Mucosa of rectum (tissue), 2 donors: ENCODE results near the gene CEACAM5.
"Not testable (repeated sequence)": the region's sequence is repeated elsewhere in the genome, so short reads cannot be mapped to it uniquely, and the experiment has no call there.

ENCODE experiments used
- H3K27ac ChIP-seq, 2 donors: one replicate each; pipeline ENCODE4 v1.7.0; 2013; ENCODE audit warnings: inconsistent platforms in 2 of 2, low read depth in 2 of 2, low read length in 2 of 2
- H3K27me3 ChIP-seq, 2 donors: one replicate each; pipeline ENCODE4 v1.7.0; 2013; ENCODE audit warnings: low read length in 2 of 2; ENCODE audit not compliant: control insufficient read depth in 2 of 2, insufficient read depth in 2 of 2
- H3K36me3 ChIP-seq, 2 donors: one replicate each; pipeline ENCODE4 v1.7.0; 2013; ENCODE audit warnings: low read length in 2 of 2; ENCODE audit not compliant: control insufficient read depth in 2 of 2, insufficient read depth in 2 of 2
- H3K4me1 ChIP-seq, 2 donors: one replicate each; pipeline ENCODE4 v1.7.0; 2013; ENCODE audit warnings: low read length in 2 of 2, mild to moderate bottlenecking in 1 of 2; ENCODE audit not compliant: control insufficient read depth in 2 of 2, insufficient read depth in 2 of 2
- H3K4me3 ChIP-seq, 2 donors: one replicate each; pipeline ENCODE4 v1.7.0; 2013; ENCODE audit warnings: low read length in 2 of 2
- H3K9ac ChIP-seq, 2 donors: one replicate each; pipeline ENCODE4 v1.7.0; 2013; ENCODE audit warnings: low read length in 2 of 2, low read depth in 1 of 2, mild to moderate bottlenecking in 1 of 2
- H3K9me3 ChIP-seq, 2 donors: one replicate each; pipeline ENCODE4 v1.7.0; 2013; ENCODE audit warnings: low read length in 2 of 2; ENCODE audit not compliant: control insufficient read depth in 2 of 2
- donor health status: healthy.
- donor health status: Normal muscosa, but diverticular disease.

The CEACAM5 gene

GRCh38 chr19:41753159-41753558 is 44.7 kb downstream of the CEACAM5 start:
- Histone ChIP-seq H3K9ac (no peak overlapping the region), H3K27ac (no peak overlapping the region), H3K36me3 (no peaks in the 10 kb centered on the region), H3K9me3 (no peaks in the 10 kb centered on the region), H3K4me3 (no peak overlapping the region), H3K27me3 (no peaks in the 10 kb centered on the region), H3K4me1 (peaks cover 7 to 23% of the 10 kb centered on the region in 2 donors)

GRCh38 chr19:41753936-41754529 is 45.6 kb downstream of the CEACAM5 start:
- Histone ChIP-seq H3K27ac (no peak overlapping the region), H3K9me3 (no peaks in the 10 kb centered on the region), H3K4me1 (peaks cover 7 to 25% of the 10 kb centered on the region in 2 donors), H3K36me3 (no peaks in the 10 kb centered on the region), H3K9ac (no peak overlapping the region), H3K4me3 (no peak overlapping the region), H3K27me3 (no peaks in the 10 kb centered on the region)

DNA sequence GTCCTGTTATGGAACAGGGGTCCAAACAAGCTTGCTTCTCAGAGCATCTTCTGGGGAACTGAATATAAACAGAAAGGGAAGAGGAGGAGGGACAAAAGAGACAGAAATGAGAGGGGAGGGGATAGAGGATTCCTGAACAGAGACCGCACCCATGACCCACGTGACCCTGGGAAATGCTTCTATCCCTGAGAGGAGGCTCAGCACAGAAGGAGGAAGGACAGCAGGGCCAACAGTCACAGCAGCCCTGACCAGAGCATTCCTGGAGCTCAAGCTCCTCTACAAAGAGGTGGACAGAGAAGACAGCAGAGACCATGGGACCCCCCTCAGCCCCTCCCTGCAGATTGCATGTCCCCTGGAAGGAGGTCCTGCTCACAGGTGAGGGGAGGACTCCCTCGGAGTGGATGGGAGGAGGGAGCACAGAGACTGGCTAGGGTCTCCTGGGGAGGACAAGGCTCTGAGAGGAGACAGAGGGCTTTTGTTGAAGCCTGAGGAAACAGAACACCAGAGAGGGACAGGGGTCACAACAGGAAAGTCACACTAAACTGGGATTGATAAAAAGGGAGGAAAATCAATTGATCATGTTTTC is 47.0 kb downstream of the CEACAM5 start, which contains the start of gene CEACAM6:
Gene CEACAM6 (plus strand): TSS at position 203 of the 586 bp plus-strand sequence. CDS start 109 bp downstream, at position 312.
- H3K36me3 ChIP-seq = no peaks in the 10 kb centered on the region
- no peaks in the 10 kb centered on the region for H3K27me3 ChIP-seq
- peak within 1 kb of the TSS; percentile 51 to 61 for H3K4me3 ChIP-seq
- peak within 1 kb of the TSS in 1 of 2 donors; percentile 22 for H3K27ac ChIP-seq
- peak within 1 kb of the TSS in 1 of 2 donors; percentile 64 for H3K9ac ChIP-seq
- peaks cover 7 to 24% of the 10 kb centered on the region in 2 donors for H3K4me1 ChIP-seq
- H3K9me3 ChIP-seq = no peaks in the 10 kb centered on the region

DNA sequence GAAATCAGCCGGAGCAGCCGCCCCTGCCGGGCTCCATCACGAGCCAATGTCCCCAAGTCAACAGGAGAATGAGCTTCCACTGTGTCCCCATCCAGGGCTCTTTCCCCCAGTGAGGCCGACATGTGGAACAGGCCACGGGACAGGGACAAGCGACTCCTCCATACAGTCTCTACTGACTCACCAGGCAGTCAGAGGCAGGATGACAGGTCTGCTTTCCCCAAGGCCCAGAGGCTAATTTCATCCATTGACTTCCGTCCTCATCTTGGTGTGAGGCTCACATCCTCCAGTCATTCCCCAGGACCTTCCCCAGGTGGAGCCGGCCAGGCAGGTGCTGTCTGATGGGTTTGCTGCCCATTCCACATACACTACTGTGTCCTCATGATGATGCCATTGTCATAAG is 50.4 kb downstream of the CEACAM5 start:
- Histone ChIP-seq H3K4me3 (peak overlapping the region in 1 of 2 donors; percentile 13), H3K9me3 (no peaks in the 10 kb centered on the region), H3K9ac (no peak overlapping the region), H3K27me3 (no peaks in the 10 kb centered on the region), H3K4me1 (peaks cover 4 to 10% of the 10 kb centered on the region in 2 donors), H3K27ac (no peak overlapping the region), H3K36me3 (peaks cover 0 to 2% of the 10 kb centered on the region in 2 donors)

DNA sequence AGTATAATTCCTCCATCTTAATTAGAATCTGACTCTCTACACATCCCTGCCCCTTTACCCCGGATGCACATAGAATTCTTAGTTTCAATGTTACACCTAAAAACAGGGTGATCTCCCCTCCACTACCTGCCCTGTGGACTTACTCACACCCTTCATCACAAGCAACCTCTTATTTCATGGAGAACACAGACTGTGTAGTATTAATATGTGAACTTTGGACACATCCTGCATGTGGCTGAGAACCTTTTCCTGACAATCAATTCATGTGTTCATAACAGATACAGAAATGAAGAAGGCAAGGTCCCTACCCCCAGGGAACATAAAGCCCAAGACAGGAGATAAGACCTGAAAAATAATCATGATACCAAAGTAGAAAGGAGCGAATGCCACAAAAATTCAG is 58.7 kb downstream of the CEACAM5 start:
- no peaks in the 10 kb centered on the region for H3K9me3 ChIP-seq

DNA sequence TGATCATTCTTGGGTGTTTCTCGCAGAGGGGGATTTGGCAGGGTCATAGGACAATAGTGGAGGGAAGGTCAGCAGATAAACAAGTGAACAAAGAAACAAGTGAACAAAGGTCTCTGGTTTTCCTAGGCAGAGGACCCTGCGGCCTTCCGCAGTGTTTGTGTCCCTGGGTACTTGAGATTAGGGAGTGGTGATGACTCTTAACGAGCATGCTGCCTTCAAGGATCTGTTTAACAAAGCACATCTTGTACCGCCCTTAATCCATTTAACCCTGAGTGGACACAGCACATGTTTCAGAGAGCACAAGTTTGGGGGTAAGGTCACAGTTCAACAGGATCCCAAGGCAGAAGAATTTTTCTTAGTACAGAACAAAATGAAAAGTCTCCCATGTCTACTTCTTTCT is 59.7 kb downstream of the CEACAM5 start:
- not testable (repeated sequence) for H3K27me3 ChIP-seq, H3K36me3 ChIP-seq, H3K9me3 ChIP-seq, H3K9ac ChIP-seq, H3K27ac ChIP-seq, H3K4me3 ChIP-seq
- H3K4me1 ChIP-seq = peaks cover 7 to 20% of the 10 kb centered on the region in 2 donors

More for the DNA sequence above, 58.7 kb downstream of the CEACAM5 start:
- Histone ChIP-seq H3K27ac (no peak overlapping the region), H3K4me1 (peaks cover 0 to 11% of the 10 kb centered on the region in 2 donors), H3K27me3 (no peaks in the 10 kb centered on the region), H3K4me3 (no peak overlapping the region), H3K9ac (no peak overlapping the region), H3K36me3 (peaks cover 0 to 5% of the 10 kb centered on the region in 2 donors)

GRCh38 chr19:41769608-41770007 is 61.2 kb downstream of the CEACAM5 start:
- Histone ChIP-seq H3K27ac (no peak overlapping the region), H3K4me1 (peaks cover 19 to 31% of the 10 kb centered on the region in 2 donors), H3K9me3 (no peaks in the 10 kb centered on the region), H3K4me3 (no peak overlapping the region), H3K36me3 (peaks cover 0 to 5% of the 10 kb centered on the region in 2 donors), H3K9ac (no peak overlapping the region), H3K27me3 (no peaks in the 10 kb centered on the region)

DNA sequence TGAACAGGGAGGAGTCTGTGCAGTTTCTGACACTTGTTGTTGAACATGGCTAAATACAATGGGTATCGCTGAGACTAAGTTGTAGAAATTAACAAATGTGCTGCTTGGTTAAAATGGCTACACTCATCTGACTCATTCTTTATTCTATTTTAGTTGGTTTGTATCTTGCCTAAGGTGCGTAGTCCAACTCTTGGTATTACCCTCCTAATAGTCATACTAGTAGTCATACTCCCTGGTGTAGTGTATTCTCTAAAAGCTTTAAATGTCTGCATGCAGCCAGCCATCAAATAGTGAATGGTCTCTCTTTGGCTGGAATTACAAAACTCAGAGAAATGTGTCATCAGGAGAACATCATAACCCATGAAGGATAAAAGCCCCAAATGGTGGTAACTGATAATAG is 63.0 kb downstream of the CEACAM5 start:
- no peak overlapping the region for H3K4me3 ChIP-seq

GRCh38 chr19:41774515-41774980 is 66.1 kb downstream of the CEACAM5 start:
- H3K4me1 ChIP-seq = peaks cover 22 to 55% of the 10 kb centered on the region in 2 donors
- H3K27me3 ChIP-seq = no peaks in the 10 kb centered on the region
- no peak overlapping the region for H3K9ac ChIP-seq
- H3K9me3 ChIP-seq = no peaks in the 10 kb centered on the region
- H3K27ac ChIP-seq = peak overlapping the region; percentile 87 to 92
- no peak overlapping the region for H3K4me3 ChIP-seq
- peaks cover 0 to 5% of the 10 kb centered on the region in 2 donors for H3K36me3 ChIP-seq

More for the DNA sequence above, 63.0 kb downstream of the CEACAM5 start:
- peaks cover 19 to 45% of the 10 kb centered on the region in 2 donors for H3K4me1 ChIP-seq
- H3K9me3 ChIP-seq = no peaks in the 10 kb centered on the region
- H3K27ac ChIP-seq = peak overlapping the region in 1 of 2 donors; percentile 14
- H3K27me3 ChIP-seq = no peaks in the 10 kb centered on the region
- peaks cover 0 to 5% of the 10 kb centered on the region in 2 donors for H3K36me3 ChIP-seq
- no peak overlapping the region for H3K9ac ChIP-seq

- Histone ChIP-seq H3K4me1 (peaks cover 22 to 48% of the 10 kb centered on the region in 2 donors), H3K9me3 (no peaks in the 10 kb centered on the region), H3K27me3 (no peaks in the 10 kb centered on the region), H3K4me3 (no peak overlapping the region), H3K36me3 (no peaks in the 10 kb centered on the region), H3K27ac (peak overlapping the region; percentile 87 to 92), H3K9ac (no peak overlapping the region)
Observed at GRCh38 chr19:41776700-41777099, 68.3 kb downstream of the CEACAM5 start.
